Ishikawa (cell line): Measurements from ENCODE around the gene SLC48A1.

Experiments used
- EP300 ChIP-seq: IDR thresholded peaks from 2 replicates; pipeline ENCODE4 v1.6.1; 2012; ENCODE audit warnings: borderline replicate concordance
- TAF1 ChIP-seq: IDR thresholded peaks from 2 replicates; pipeline ENCODE4 v1.6.1; 2012; ENCODE audit warnings: low read depth, mild to moderate bottlenecking

DNA sequence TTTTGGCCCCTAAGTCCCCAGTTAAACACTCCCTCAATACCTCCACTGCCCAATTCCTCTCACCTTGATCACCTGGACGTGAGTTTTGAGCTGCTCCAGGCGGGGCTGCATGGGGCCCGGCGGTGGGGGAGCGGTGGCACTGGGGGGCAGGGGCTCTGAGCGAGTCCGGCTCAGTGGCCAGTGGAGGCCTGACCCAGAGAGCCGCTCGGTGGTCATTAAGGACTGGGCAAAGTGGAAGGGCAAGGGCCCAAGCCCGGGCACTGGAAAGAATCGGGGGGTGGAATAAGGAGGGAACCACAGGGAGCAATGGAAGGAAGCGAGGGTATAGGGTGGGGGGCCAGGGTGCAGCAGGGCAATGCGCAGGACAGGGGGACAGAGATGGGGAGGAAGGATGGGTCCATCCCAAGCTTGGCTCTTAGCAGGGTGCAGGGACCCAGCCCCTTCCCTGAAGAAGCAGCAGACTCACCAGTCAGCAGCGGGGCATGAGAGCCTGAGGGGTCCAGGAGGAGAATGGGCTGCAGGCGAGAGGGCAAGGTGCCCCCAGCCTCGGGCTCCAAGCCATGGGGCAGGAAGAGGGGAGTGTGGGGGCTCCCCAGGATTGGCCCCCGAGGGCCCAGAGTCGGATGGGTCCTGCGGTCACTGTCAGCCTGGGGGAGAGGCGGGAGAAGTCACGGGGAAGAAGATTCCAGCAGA, 22.2 kb downstream of the SLC48A1 start:
- TF ChIP-seq EP300 = no peak
- TF ChIP-seq TAF1 = no peak
